ENCODE results near the gene TSPAN17.

TSPAN17 gene

GRCh38 chr5:176680226-176680563 is 32.9 kb downstream of the TSPAN17 start:
- DNase-seq (ENCODE audit: insufficient read length, low spot score) (no peak), FAIRE-seq (no peak)
- TF ChIP-seq, protein P1, sequence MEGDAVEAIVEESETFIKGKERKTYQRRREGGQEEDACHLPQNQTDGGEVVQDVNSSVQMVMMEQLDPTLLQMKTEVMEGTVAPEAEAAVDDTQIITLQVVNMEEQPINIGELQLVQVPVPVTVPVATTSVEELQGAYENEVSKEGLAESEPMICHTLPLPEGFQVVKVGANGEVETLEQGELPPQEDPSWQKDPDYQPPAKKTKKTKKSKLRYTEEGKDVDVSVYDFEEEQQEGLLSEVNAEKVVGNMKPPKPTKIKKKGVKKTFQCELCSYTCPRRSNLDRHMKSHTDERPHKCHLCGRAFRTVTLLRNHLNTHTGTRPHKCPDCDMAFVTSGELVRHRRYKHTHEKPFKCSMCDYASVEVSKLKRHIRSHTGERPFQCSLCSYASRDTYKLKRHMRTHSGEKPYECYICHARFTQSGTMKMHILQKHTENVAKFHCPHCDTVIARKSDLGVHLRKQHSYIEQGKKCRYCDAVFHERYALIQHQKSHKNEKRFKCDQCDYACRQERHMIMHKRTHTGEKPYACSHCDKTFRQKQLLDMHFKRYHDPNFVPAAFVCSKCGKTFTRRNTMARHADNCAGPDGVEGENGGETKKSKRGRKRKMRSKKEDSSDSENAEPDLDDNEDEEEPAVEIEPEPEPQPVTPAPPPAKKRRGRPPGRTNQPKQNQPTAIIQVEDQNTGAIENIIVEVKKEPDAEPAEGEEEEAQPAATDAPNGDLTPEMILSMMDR (IDR thresholded peaks at IDR 0.05; ENCODE audit: insufficient read depth, missing control alignments) = no peak

GRCh38 chr5:176682016-176682531 is 34.8 kb downstream of the TSPAN17 start:
- TF ChIP-seq, protein P1 (IDR thresholded peaks at IDR 0.05; ENCODE audit: insufficient read depth, missing control alignments) = no peak
- DNase-seq (ENCODE audit: insufficient read length, low spot score) (no peak), FAIRE-seq (no peak)

- no peak for FAIRE-seq
- DNase-seq (ENCODE audit: insufficient read length, low spot score) = no peak
- TF ChIP-seq, protein P1 (IDR thresholded peaks at IDR 0.05; ENCODE audit: insufficient read depth, missing control alignments) = no peak
These were observed 37.7 kb downstream of the TSPAN17 start for GRCh38 chr5:176685010-176685409.

GRCh38 chr5:176687247-176687646 is 40.0 kb downstream of the TSPAN17 start:
- FAIRE-seq (no peak), DNase-seq (ENCODE audit: insufficient read length, low spot score) (no peak)
- TF ChIP-seq, protein P1 (IDR thresholded peaks at IDR 0.05; ENCODE audit: insufficient read depth, missing control alignments) = no peak

- no peak for DNase-seq (ENCODE audit: insufficient read length, low spot score)
- TF ChIP-seq, protein P1 (IDR thresholded peaks at IDR 0.05; ENCODE audit: insufficient read depth, missing control alignments) = no peak
- FAIRE-seq = no peak
These were observed 40.6 kb downstream of the TSPAN17 start for GRCh38 chr5:176687881-176688280.

GRCh38 chr5:176690911-176691310 is 43.6 kb downstream of the TSPAN17 start:
- no peak for DNase-seq (ENCODE audit: insufficient read length, low spot score)
- FAIRE-seq = no peak
- TF ChIP-seq, protein P1 (IDR thresholded peaks at IDR 0.05; ENCODE audit: insufficient read depth, missing control alignments) = no peak

DNA sequence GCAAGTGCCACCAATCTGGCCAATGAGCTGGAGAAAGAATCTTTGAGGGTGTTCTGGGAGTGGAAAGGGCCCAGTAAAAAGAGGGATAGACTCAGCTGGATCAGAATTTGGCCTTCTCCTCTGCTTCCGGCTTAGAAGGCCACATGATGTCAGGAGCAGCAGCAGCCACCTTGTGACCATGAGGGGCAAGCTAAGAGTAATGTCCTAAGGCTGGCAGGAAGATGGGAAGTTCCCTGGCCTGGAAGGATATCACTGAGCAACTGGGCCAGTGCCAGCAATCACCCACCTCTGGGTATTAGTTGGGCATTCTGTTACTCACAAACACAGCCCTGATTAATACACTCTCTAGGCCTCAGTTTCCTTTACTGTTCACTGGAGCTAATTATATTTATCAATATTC is 44.2 kb downstream of the TSPAN17 start:
- no peak for FAIRE-seq
- no peak for DNase-seq (ENCODE audit: insufficient read length, low spot score)
- TF ChIP-seq, protein P1 (IDR thresholded peaks at IDR 0.05; ENCODE audit: insufficient read depth, missing control alignments) = no peak
